H7 (cell line): Measurements from ENCODE around the gene GJD3. TPM values are rescaled to one million over a fixed set of nuclear protein-coding genes. Genes with fewer than 3 reads are reported as not detected.

Experiments used
- total RNA-seq: library from RNA; depleted of rRNA; stranded (reverse); fragments of >200 nt; shearing (Covaris generic); gene quantifications from 2 replicates; pipeline ENCODE4 v1.2.3, GENCODE V29; 2014; rRNA removed

Gene GJD3
- total RNA-seq, 1 experiment from 2014 or later: 0.38 TPM

Other genes with a start within 250 kb of the GJD3 start
- gene MSL1, start 242.8 kb downstream of the GJD3 start, total RNA-seq: 44.2 and 70.0 TPM in 2 replicates
- gene CASC3, start 224.2 kb downstream of the GJD3 start, total RNA-seq: 55.4 and 76.0 TPM in 2 replicates
- 3.9 and 5.4 TPM in 2 replicates for gene RAPGEFL1, start 187.3 kb downstream of the GJD3 start, total RNA-seq
- 3.7 and 5.4 TPM in 2 replicates for gene WIPF2, start 145.4 kb downstream of the GJD3 start, total RNA-seq
- 80.8 and 83.6 TPM in 2 replicates for gene CDC6, start 76.9 kb downstream of the GJD3 start, total RNA-seq
- 19.3 and 22.1 TPM in 2 replicates for gene RARA, start 55.6 kb downstream of the GJD3 start, total RNA-seq
- gene TOP2A, start 53.2 kb upstream of the GJD3 start, total RNA-seq: 159 and 249 TPM in 2 replicates
- 24.6 and 31.8 TPM in 2 replicates for gene IGFBP4, start 78.7 kb upstream of the GJD3 start, total RNA-seq
- 0.14 and 0.18 TPM in 2 replicates for gene TNS4, start 136.9 kb upstream of the GJD3 start, total RNA-seq
- 1.1 TPM in 1 of 2 replicates, not detected in the other for gene CCR7, start 200.7 kb upstream of the GJD3 start, total RNA-seq